ENCODE results near the gene CUL5.
A peak's percentile ranks its signal among the peaks of the same experiment; 100 is the strongest.

CUL5 gene

GRCh38 chr11:108008656-108009496, at the start of gene CUL5:
Gene CUL5, plus strand, starts transcription at chr11:108008898. Its CDS starts 451 bp downstream, at chr11:108009349.
- Histone ChIP-seq H3K27me3 (ENCODE audit: control insufficient read depth, insufficient read depth, low read length) (no peaks in the 10 kb centered on the region), H3K4me3 (ENCODE audit: low read length) (peak within 1 kb of the TSS; percentile 100), H3K9me3 (ENCODE audit: control insufficient read depth, low read length) (no peaks in the 10 kb centered on the region), H3K4me1 (ENCODE audit: control insufficient read depth, insufficient read depth, low read length) (peaks cover 18% of the 10 kb centered on the region), H3K36me3 (ENCODE audit: control insufficient read depth, insufficient read depth, low read length) (no peaks in the 10 kb centered on the region), H3K9ac (ENCODE audit: low read length) (peak within 1 kb of the TSS; percentile 100)

- no peak overlapping the region for H3K4me3 ChIP-seq (ENCODE audit: low read length)
- H3K9ac ChIP-seq (ENCODE audit: low read length) = no peak overlapping the region
- H3K27me3 ChIP-seq (ENCODE audit: control insufficient read depth, insufficient read depth, low read length) = no peaks in the 10 kb centered on the region
- no peaks in the 10 kb centered on the region for H3K36me3 ChIP-seq (ENCODE audit: control insufficient read depth, insufficient read depth, low read length)
- no peaks in the 10 kb centered on the region for H3K4me1 ChIP-seq (ENCODE audit: control insufficient read depth, insufficient read depth, low read length)
- H3K9me3 ChIP-seq (ENCODE audit: control insufficient read depth, low read length) = no peaks in the 10 kb centered on the region
Observed at GRCh38 chr11:107961480-107961879, 47.2 kb upstream of the CUL5 start.

- no peak overlapping the region for H3K9ac ChIP-seq (ENCODE audit: low read length)
- H3K4me3 ChIP-seq (ENCODE audit: low read length) = no peak overlapping the region
- H3K9me3 ChIP-seq (ENCODE audit: control insufficient read depth, low read length) = no peaks in the 10 kb centered on the region
- no peaks in the 10 kb centered on the region for H3K36me3 ChIP-seq (ENCODE audit: control insufficient read depth, insufficient read depth, low read length)
- no peaks in the 10 kb centered on the region for H3K4me1 ChIP-seq (ENCODE audit: control insufficient read depth, insufficient read depth, low read length)
- H3K27me3 ChIP-seq (ENCODE audit: control insufficient read depth, insufficient read depth, low read length) = no peaks in the 10 kb centered on the region
Observed at GRCh38 chr11:107962181-107962580, 46.5 kb upstream of the CUL5 start.

- Histone ChIP-seq H3K36me3 (ENCODE audit: control insufficient read depth, insufficient read depth, low read length) (no peaks in the 10 kb centered on the region), H3K9me3 (ENCODE audit: control insufficient read depth, low read length) (no peaks in the 10 kb centered on the region), H3K4me3 (ENCODE audit: low read length) (no peak overlapping the region), H3K4me1 (ENCODE audit: control insufficient read depth, insufficient read depth, low read length) (no peaks in the 10 kb centered on the region), H3K9ac (ENCODE audit: low read length) (no peak overlapping the region), H3K27me3 (ENCODE audit: control insufficient read depth, insufficient read depth, low read length) (no peaks in the 10 kb centered on the region)
Observed at GRCh38 chr11:107963091-107963490, 45.6 kb upstream of the CUL5 start.

- H3K27me3 ChIP-seq (ENCODE audit: control insufficient read depth, insufficient read depth, low read length) = no peaks in the 10 kb centered on the region
- H3K9ac ChIP-seq (ENCODE audit: low read length) = no peak overlapping the region
- H3K36me3 ChIP-seq (ENCODE audit: control insufficient read depth, insufficient read depth, low read length) = no peaks in the 10 kb centered on the region
- no peak overlapping the region for H3K4me3 ChIP-seq (ENCODE audit: low read length)
- H3K4me1 ChIP-seq (ENCODE audit: control insufficient read depth, insufficient read depth, low read length) = no peaks in the 10 kb centered on the region
- H3K9me3 ChIP-seq (ENCODE audit: control insufficient read depth, low read length) = no peaks in the 10 kb centered on the region
Observed at GRCh38 chr11:107969219-107969618, 39.5 kb upstream of the CUL5 start.

GRCh38 chr11:107970049-107970448, 38.6 kb upstream of the CUL5 start:
- no peaks in the 10 kb centered on the region for H3K27me3 ChIP-seq (ENCODE audit: control insufficient read depth, insufficient read depth, low read length)
- no peak overlapping the region for H3K4me3 ChIP-seq (ENCODE audit: low read length)
- no peak overlapping the region for H3K9ac ChIP-seq (ENCODE audit: low read length)
- no peaks in the 10 kb centered on the region for H3K4me1 ChIP-seq (ENCODE audit: control insufficient read depth, insufficient read depth, low read length)
- H3K9me3 ChIP-seq (ENCODE audit: control insufficient read depth, low read length) = no peaks in the 10 kb centered on the region
- no peaks in the 10 kb centered on the region for H3K36me3 ChIP-seq (ENCODE audit: control insufficient read depth, insufficient read depth, low read length)

GRCh38 chr11:107973641-107974040, 35.1 kb upstream of the CUL5 start:
- Histone ChIP-seq H3K9me3 (ENCODE audit: control insufficient read depth, low read length) (no peaks in the 10 kb centered on the region), H3K9ac (ENCODE audit: low read length) (no peak overlapping the region), H3K4me1 (ENCODE audit: control insufficient read depth, insufficient read depth, low read length) (no peaks in the 10 kb centered on the region), H3K36me3 (ENCODE audit: control insufficient read depth, insufficient read depth, low read length) (no peaks in the 10 kb centered on the region), H3K4me3 (ENCODE audit: low read length) (no peak overlapping the region), H3K27me3 (ENCODE audit: control insufficient read depth, insufficient read depth, low read length) (no peaks in the 10 kb centered on the region)

GRCh38 chr11:107988397-107989158, 20.1 kb upstream of the CUL5 start:
- Histone ChIP-seq H3K9ac (ENCODE audit: low read length) (no peak overlapping the region), H3K27me3 (ENCODE audit: control insufficient read depth, insufficient read depth, low read length) (no peaks in the 10 kb centered on the region), H3K4me1 (ENCODE audit: control insufficient read depth, insufficient read depth, low read length) (no peaks in the 10 kb centered on the region), H3K4me3 (ENCODE audit: low read length) (no peak overlapping the region), H3K9me3 (ENCODE audit: control insufficient read depth, low read length) (no peaks in the 10 kb centered on the region), H3K36me3 (ENCODE audit: control insufficient read depth, insufficient read depth, low read length) (no peaks in the 10 kb centered on the region)

GRCh38 chr11:107991868-107992414, 16.8 kb upstream of the CUL5 start:
- Histone ChIP-seq H3K36me3 (ENCODE audit: control insufficient read depth, insufficient read depth, low read length) (no peaks in the 10 kb centered on the region), H3K9me3 (ENCODE audit: control insufficient read depth, low read length) (no peaks in the 10 kb centered on the region), H3K4me3 (ENCODE audit: low read length) (no peak overlapping the region), H3K9ac (ENCODE audit: low read length) (no peak overlapping the region), H3K27me3 (ENCODE audit: control insufficient read depth, insufficient read depth, low read length) (no peaks in the 10 kb centered on the region), H3K4me1 (ENCODE audit: control insufficient read depth, insufficient read depth, low read length) (peaks cover 8% of the 10 kb centered on the region)

- Histone ChIP-seq H3K9ac (ENCODE audit: low read length) (no peak overlapping the region), H3K4me1 (ENCODE audit: control insufficient read depth, insufficient read depth, low read length) (peaks cover 8% of the 10 kb centered on the region), H3K36me3 (ENCODE audit: control insufficient read depth, insufficient read depth, low read length) (no peaks in the 10 kb centered on the region)
Observed at GRCh38 chr11:107996006-107996776, 12.5 kb upstream of the CUL5 start.

GRCh38 chr11:107998761-107999160, 9.9 kb upstream of the CUL5 start:
- Histone ChIP-seq H3K4me3 (ENCODE audit: low read length) (no peak overlapping the region), H3K4me1 (ENCODE audit: control insufficient read depth, insufficient read depth, low read length) (peaks cover 8% of the 10 kb centered on the region), H3K9me3 (ENCODE audit: control insufficient read depth, low read length) (no peaks in the 10 kb centered on the region), H3K36me3 (ENCODE audit: control insufficient read depth, insufficient read depth, low read length) (no peaks in the 10 kb centered on the region), H3K9ac (ENCODE audit: low read length) (no peak overlapping the region), H3K27me3 (ENCODE audit: control insufficient read depth, insufficient read depth, low read length) (peaks cover 7% of the 10 kb centered on the region)

More at GRCh38 chr11:107996006-107996776, 12.5 kb upstream of the CUL5 start:
- no peak overlapping the region for H3K4me3 ChIP-seq (ENCODE audit: low read length)
- peaks cover 7% of the 10 kb centered on the region for H3K27me3 ChIP-seq (ENCODE audit: control insufficient read depth, insufficient read depth, low read length)
- no peaks in the 10 kb centered on the region for H3K9me3 ChIP-seq (ENCODE audit: control insufficient read depth, low read length)
